HFF-Myc (cell line): ENCODE results near the gene CYP27C1.

ENCODE experiments used
- DNase-seq: peaks from one replicate; pipeline ENCODE4 v3.0.0-alpha.2; 2011; ENCODE audit warnings: low read depth; ENCODE audit errors: extremely low read depth
- H3K4me3 ChIP-seq: replicated peaks from 2 replicates; pipeline ENCODE4 v1.5.1; 2011; ENCODE audit warnings: low read depth, mild to moderate bottlenecking, control low read depth, low read length
- CTCF ChIP-seq: IDR thresholded peaks from 2 replicates; pipeline ENCODE4 v1.5.1; 2012; ENCODE audit warnings: mild to moderate bottlenecking, low read depth, low read length, control low read depth; ENCODE audit errors: missing control alignments

The CYP27C1 gene

DNA sequence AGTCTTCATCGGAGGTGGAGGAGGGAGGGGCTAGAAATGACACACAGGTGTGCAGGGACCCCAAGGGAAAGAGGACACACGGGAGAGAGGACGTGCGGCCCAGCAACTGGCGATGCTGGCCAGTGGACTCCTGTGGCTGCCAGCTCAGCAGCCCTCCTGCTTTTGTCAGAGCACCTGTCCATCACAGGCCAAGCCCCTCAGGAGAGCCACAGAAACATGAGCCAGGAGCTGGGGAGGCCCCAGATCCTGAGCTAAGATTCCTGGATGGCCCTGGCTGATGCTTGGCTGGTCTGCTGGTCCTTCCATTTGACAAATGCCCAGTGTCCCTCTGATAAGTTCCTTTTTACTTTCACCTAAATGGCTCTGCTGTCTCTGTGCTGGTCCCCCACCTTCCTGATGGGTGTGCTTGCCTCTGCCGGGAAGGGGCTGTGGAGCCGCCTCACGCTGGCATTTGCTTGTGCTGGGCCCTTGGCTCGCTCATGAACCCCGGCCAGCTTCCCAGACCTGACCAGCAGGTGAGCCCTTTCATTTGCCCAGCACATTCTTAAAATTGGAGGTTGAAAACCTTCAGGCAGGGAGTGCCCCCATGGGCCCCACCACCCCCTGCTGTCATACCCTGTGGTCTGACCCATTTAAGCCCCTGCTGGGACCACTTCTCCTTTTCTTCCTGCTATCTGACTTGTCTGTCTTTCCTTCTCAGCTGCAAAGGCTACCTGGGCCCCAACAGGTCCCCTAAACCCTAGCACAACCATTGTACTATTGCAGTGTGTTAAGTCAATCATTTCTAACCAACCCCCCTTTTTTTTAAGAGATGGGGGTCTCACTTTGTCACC, 37.3 kb downstream of the CYP27C1 start:
- DNase-seq, result no peak
- TF ChIP-seq CTCF, result no peak

GRCh38 chr2:127181851-127182250, 38.2 kb downstream of the CYP27C1 start:
- no peak for TF ChIP-seq CTCF
- no peak for DNase-seq
- no peak overlapping the region for H3K4me3 ChIP-seq

More for the DNA sequence above, 37.3 kb downstream of the CYP27C1 start:
- H3K4me3 ChIP-seq, result no peak overlapping the region

DNA sequence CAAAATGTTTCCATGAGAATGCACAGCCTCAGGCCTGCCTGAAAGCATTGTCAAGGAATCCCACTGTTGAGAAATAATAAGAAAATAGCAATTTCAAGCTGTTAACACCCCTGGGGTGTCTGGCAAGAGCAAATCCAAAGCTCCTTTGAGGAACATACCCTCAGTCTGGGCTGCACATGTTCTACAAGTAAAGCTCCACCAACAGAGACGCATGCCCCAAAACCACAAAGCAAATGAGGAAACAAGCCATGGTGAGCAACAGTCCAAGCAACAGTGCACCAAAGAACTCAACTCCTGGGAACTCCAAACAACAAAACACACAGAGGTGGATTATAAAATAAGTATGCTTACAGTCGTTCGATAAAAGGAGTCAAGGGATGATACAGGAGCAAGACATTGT, 40.3 kb downstream of the CYP27C1 start:
- TF ChIP-seq CTCF, result no peak
- no peak overlapping the region for H3K4me3 ChIP-seq
- no peak for DNase-seq

DNA sequence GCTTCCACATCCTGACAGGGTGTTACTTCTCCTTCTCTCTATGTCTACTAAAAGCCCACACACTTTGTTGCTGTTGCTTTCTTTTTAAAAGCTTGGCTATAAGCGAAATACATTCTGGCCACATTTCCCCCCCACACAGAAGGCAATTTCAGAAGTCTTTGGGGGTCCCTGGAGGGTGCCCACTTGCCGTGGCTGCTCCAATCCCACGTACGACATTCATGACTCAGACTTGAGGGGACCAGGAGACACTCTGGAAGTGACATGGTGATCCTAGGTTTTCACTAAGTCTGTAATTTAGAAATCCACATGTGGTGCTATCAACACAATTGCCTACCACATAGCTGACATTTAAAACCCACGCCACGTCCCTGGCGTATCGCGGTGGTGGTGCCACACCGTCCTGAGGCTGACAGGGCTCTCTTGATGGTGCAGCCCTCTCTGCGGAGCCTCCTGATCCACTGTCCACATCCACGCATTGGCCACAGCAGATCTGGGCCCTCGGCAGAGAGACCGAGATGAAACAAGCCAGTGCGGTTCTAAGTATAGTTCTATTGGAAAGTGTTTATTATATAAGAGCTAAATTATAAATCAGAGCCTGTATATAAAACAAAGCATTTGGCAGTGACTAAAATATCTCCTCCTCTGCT, 42.4 kb downstream of the CYP27C1 start:
- H3K4me3 ChIP-seq, result no peak overlapping the region
- no peak for TF ChIP-seq CTCF
- no peak for DNase-seq

- no peak for TF ChIP-seq CTCF
- DNase-seq, result no peak
- H3K4me3 ChIP-seq, result no peak overlapping the region
Measured at GRCh38 chr2:127176371-127177311, 43.5 kb downstream of the CYP27C1 start.

- no peak overlapping the region for H3K4me3 ChIP-seq
- DNase-seq, result no peak
- no peak for TF ChIP-seq CTCF
Measured at GRCh38 chr2:127175751-127176354, 44.2 kb downstream of the CYP27C1 start.
